Right cardiac atrium (tissue), 5 donors: ENCODE results near the gene SCARB2. TPM values are rescaled to one million over a fixed set of nuclear protein-coding genes. Genes with fewer than 3 reads are reported as not detected.
A peak's percentile ranks its signal among the peaks of the same experiment; 100 is the strongest.
"Not testable (repeated sequence)": the region's sequence is repeated elsewhere in the genome, so short reads cannot be mapped to it uniquely, and the experiment has no call there.

Experiments
- ATAC-seq, 2 donors: fragments of 200-7000 bp; cut with Tn5 transposase; one replicate each; pipeline versions ENCODE4 v1.8.0 to v1.9.1; 2020; ENCODE audit warnings: moderate library complexity in 2 of 2, mild to moderate bottlenecking in 1 of 2
- DNase-seq, 3 donors: peaks; one replicate each; pipeline ENCODE4 v3.0.0-alpha.2; 2020
- H3K27ac ChIP-seq: one replicate; pipeline ENCODE4 v1.5.1; 2013; ENCODE audit warnings: mild to moderate bottlenecking, low read length, control low read depth, moderate library complexity
- H3K27me3 ChIP-seq: one replicate; pipeline ENCODE4 v1.6.1; 2013; ENCODE audit not compliant: control insufficient read depth, insufficient read depth
- H3K4me1 ChIP-seq: one replicate; pipeline ENCODE4 v1.6.1; 2013; ENCODE audit warnings: low read length; ENCODE audit not compliant: control insufficient read depth, insufficient read depth
- H3K4me3 ChIP-seq: one replicate; pipeline ENCODE4 v1.5.1; 2013; ENCODE audit warnings: low read length, control low read depth
- H3K9me3 ChIP-seq: one replicate; pipeline ENCODE4 v1.6.1; 2013; ENCODE audit warnings: low read length; ENCODE audit not compliant: control insufficient read depth
- WGBS: extraction: QIAGEN DNeasy Blood & Tissue Kit; methylation state at CpG from one replicate; pipeline ENCODE4 v1.1.7; 2013; 5-methylcytosine and 5-hydroxymethylcytosine counted together
- intact Hi-C, 4 donors: fragments of 100-400 bp; cut with DNase I; formaldehyde crosslinking; loops; one replicate each; pipeline versions ENCODE4 v1.11.0 to v1.14.0; 2022 to 2023
- polyA plus RNA-seq: library from polyadenylated mRNA; stranded (reverse); fragments of 200-250 nt; gene quantifications from one replicate; pipeline ENCODE4 v1.2.3, GENCODE V29; 2013
- total RNA-seq, 4 donors: library from RNA; stranded (reverse); fragmentation: NEBNext Ultra II Directional; extraction: Animal tissue kit (Norgen Biotek cat#: 25700); gene quantifications; one replicate each; pipeline ENCODE4 v1.2.1, GENCODE V29; 2021
- donor health status: healthy with polysubstance abuse.
- donor health status: DM: no; HTN: yes; CAD: no.
- donor health status: DM: no; HTN: no; CAD: no.
- donor health status: DM: no; HTN: yes; CAD: no; lungs with severe emphysema.
- donor health status: DM: yes; HTN: yes; CAD: no.

SCARB2 gene
- total and polyA plus RNA-seq, 5 donors: 78.2 to 139 (median 103) TPM

GRCh38 chr4:76246025-76246424 is 32.4 kb upstream of the SCARB2 start:
- 40% methylated on average over 1 of the region's 1 CpG for WGBS
- Histone ChIP-seq H3K9me3 (no peaks in the 10 kb centered on the region), H3K4me1 (no peaks in the 10 kb centered on the region), H3K27me3 (no peaks in the 10 kb centered on the region), H3K4me3 (no peak overlapping the region), H3K27ac (no peak overlapping the region)
- ATAC-seq (no peak), DNase-seq (no peak)
- intact Hi-C loops: loop anchor here in 1 of 4 donors (5.0 kb wide), 1 partner anchor 64 kb away; no protein-coding TSS in a partner anchor

- intact Hi-C loops, DNase-seq, ATAC-seq, H3K27ac ChIP-seq, H3K4me1 ChIP-seq, H3K27me3 ChIP-seq, H3K4me3 ChIP-seq, H3K9me3 ChIP-seq: not testable (repeated sequence)
- WGBS: 97% methylated on average over 2 of the region's 2 CpGs
Observed at GRCh38 chr4:76243877-76244276, 30.3 kb upstream of the SCARB2 start.

GRCh38 chr4:76240236-76240635 is 26.6 kb upstream of the SCARB2 start:
- Histone ChIP-seq H3K9me3 (no peaks in the 10 kb centered on the region), H3K27me3 (no peaks in the 10 kb centered on the region), H3K4me1 (no peaks in the 10 kb centered on the region), H3K27ac (no peak overlapping the region), H3K4me3 (no peak overlapping the region)
- DNase-seq (no peak), ATAC-seq (no peak)
- 95% methylated on average over 2 of the region's 2 CpGs for WGBS
- intact Hi-C loops: no loop called here

- ATAC-seq: no peak
Observed at GRCh38 chr4:76238701-76239100, 25.1 kb upstream of the SCARB2 start.

GRCh38 chr4:76238236-76238635 is 24.6 kb upstream of the SCARB2 start:
- no peak for DNase-seq
- Histone ChIP-seq H3K27me3 (no peaks in the 10 kb centered on the region), H3K27ac (no peak overlapping the region), H3K4me1 (no peaks in the 10 kb centered on the region), H3K9me3 (no peaks in the 10 kb centered on the region), H3K4me3 (no peak overlapping the region)
- intact Hi-C loops: no loop called here
- WGBS: 88% methylated on average over 4 of the region's 4 CpGs
- ATAC-seq: peak in 1 of 2 donors; percentile 73

More at GRCh38 chr4:76238701-76239100, 25.1 kb upstream of the SCARB2 start:
- Histone ChIP-seq H3K27ac (no peak overlapping the region), H3K9me3 (no peaks in the 10 kb centered on the region), H3K4me3 (no peak overlapping the region), H3K27me3 (no peaks in the 10 kb centered on the region), H3K4me1 (no peaks in the 10 kb centered on the region)
- no peak for DNase-seq
- intact Hi-C loops: no loop called here

DNA sequence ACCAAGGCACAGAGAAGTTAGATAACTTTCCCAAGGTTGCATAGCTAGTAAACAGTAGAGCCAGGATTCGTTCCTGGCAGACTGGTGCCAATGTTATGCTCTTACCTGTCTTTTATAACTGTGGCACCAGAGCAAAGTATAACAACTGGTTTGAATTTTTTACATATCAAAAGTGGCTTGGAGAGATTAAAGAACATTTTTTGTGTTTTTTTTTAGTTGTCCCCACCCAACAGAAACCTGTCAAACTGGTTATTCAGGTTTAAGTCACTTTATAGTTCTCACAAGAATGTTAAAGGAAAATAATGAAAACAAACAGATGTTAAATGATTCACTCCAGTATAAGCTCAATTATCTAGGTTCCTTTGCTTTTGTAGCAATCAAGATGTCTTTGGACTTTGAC is 22.3 kb upstream of the SCARB2 start:
- Histone ChIP-seq H3K27me3 (no peaks in the 10 kb centered on the region), H3K4me1 (peaks cover 1% of the 10 kb centered on the region), H3K4me3 (no peak overlapping the region), H3K27ac (no peak overlapping the region), H3K9me3 (no peaks in the 10 kb centered on the region)
- intact Hi-C loops: no loop called here
- no peak for ATAC-seq
- 48% methylated on average over 1 of the region's 1 CpG for WGBS
- DNase-seq: no peak

DNA sequence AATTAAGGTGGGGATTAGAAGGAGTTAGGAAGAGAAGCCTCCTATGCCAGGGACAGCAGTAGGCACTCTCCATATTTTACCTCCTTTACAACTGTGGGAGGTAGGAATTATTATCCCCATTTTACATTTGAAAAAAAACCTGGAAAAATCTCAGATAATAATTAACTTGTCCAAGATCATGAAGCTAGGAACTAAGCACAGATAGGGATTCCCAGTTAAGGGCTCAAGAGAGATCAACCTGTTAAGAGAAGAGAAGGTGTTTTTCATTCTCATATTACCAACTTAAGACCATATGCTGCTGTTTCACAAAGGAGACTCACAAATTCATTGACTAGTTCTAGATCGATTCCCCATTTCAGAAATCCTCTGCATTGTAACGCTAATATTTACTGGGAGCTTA is 21.8 kb upstream of the SCARB2 start:
- H3K4me3 ChIP-seq: no peak overlapping the region
- peaks cover 1% of the 10 kb centered on the region for H3K4me1 ChIP-seq
- intact Hi-C loops: no loop called here
- WGBS: 93% methylated on average over 2 of the region's 2 CpGs
- no peaks in the 10 kb centered on the region for H3K27me3 ChIP-seq
- ATAC-seq: no peak
- no peaks in the 10 kb centered on the region for H3K9me3 ChIP-seq
- no peak overlapping the region for H3K27ac ChIP-seq
- DNase-seq: no peak

DNA sequence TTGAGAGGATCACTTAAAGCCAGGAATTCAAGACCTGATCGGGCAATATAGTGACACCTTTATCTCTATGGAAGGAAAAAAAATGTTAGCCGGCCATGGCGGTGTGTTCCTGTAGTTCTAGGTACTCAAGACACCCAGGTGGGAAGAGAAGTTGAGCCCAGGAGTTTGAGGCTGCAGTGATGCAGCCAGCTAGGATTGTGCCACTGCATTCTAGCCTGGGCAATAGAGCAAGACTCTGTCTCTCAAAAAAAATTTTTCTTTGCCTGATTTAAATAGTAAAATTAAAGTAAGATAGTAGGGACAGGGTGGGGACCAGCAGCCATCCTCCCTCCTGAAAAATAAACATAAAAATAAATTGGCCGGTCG is 21.0 kb upstream of the SCARB2 start:
- 95% methylated on average over 5 of the region's 5 CpGs for WGBS
- Histone ChIP-seq H3K9me3 (no peaks in the 10 kb centered on the region), H3K4me3 (no peak overlapping the region), H3K4me1 (peaks cover 1% of the 10 kb centered on the region), H3K27me3 (no peaks in the 10 kb centered on the region), H3K27ac (no peak overlapping the region)
- intact Hi-C loops: no loop called here
- no peak for ATAC-seq
- DNase-seq: no peak

- Histone ChIP-seq H3K4me1 (peaks cover 1% of the 10 kb centered on the region), H3K4me3 (no peak overlapping the region), H3K27me3 (no peaks in the 10 kb centered on the region), H3K9me3 (no peaks in the 10 kb centered on the region), H3K27ac (no peak overlapping the region)
- intact Hi-C loops: no loop called here
- 74% methylated on average over 14 of the region's 14 CpGs for WGBS
- DNase-seq (peak in 1 of 3 donors; percentile 73), ATAC-seq (no peak)
Observed at GRCh38 chr4:76233967-76234678, 20.5 kb upstream of the SCARB2 start.

GRCh38 chr4:76233529-76233928 is 19.9 kb upstream of the SCARB2 start:
- H3K27me3 ChIP-seq: no peaks in the 10 kb centered on the region
- intact Hi-C loops: no loop called here
- no peak overlapping the region for H3K4me3 ChIP-seq
- DNase-seq: no peak
- peaks cover 1% of the 10 kb centered on the region for H3K4me1 ChIP-seq
- no peak for ATAC-seq
- H3K9me3 ChIP-seq: no peaks in the 10 kb centered on the region
- WGBS: 44% methylated on average over 2 of the region's 2 CpGs
- no peak overlapping the region for H3K27ac ChIP-seq

DNA sequence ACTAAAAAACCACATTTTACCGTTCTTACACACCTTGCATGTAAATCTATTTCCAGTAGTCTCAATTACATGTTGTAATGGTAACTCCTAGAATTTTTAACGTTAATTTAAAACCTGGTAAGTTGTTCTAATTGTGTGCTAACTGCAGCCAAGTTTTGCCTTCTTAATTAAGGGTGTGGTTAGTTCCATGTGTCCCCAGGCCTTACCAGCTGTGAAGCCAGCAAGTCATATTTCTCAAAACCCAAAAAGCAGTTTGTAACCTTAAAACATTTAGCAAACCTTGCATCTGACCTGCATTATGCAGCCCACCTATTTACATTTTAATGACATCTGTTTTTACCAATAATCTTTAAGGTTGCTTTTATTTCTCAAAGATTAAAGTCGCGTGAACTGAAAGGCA is 19.5 kb upstream of the SCARB2 start:
- H3K27me3 ChIP-seq: no peaks in the 10 kb centered on the region
- DNase-seq (no peak), ATAC-seq (no peak)
- intact Hi-C loops: no loop called here
- no peaks in the 10 kb centered on the region for H3K9me3 ChIP-seq
- H3K4me1 ChIP-seq: peaks cover 1% of the 10 kb centered on the region
- 77% methylated on average over 4 of the region's 4 CpGs for WGBS
- no peak overlapping the region for H3K4me3 ChIP-seq
- H3K27ac ChIP-seq: no peak overlapping the region

DNA sequence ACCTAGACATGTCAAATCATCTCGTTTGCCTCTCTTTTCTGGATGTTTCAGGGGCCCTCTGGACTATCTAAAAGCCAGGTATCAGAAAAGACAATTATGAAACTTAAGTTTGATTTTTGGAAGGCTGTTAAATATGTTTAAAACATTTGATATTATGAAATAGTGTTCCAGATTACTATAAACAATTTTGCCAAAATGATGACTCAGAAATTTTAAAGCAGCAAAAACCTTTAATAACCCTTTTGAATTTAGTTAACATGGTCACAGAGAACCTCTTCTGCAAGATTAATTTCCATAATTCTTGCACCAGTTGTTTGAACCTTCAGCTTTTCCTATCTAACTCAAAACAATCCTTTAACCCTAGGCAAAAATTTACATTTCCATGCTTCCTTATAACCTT is 19.1 kb upstream of the SCARB2 start:
- intact Hi-C loops: no loop called here
- ATAC-seq (no peak), DNase-seq (no peak)
- H3K27ac ChIP-seq: no peak overlapping the region
- 69% methylated on average over 1 of the region's 1 CpG for WGBS
- no peak overlapping the region for H3K4me3 ChIP-seq
- H3K9me3 ChIP-seq: no peaks in the 10 kb centered on the region
- H3K4me1 ChIP-seq: peaks cover 1% of the 10 kb centered on the region
- no peaks in the 10 kb centered on the region for H3K27me3 ChIP-seq
